PC-3 (cell line): ENCODE results near the gene TRMT61A. TPM values are rescaled to one million over a fixed set of nuclear protein-coding genes. Genes with fewer than 3 reads are reported as not detected.

Source experiments
- ATAC-seq: fragments of 200-7000 bp; cut with Tn5 transposase; 2 replicates; pipeline ENCODE4 v1.9.1; 2020; ENCODE audit warnings: mild to moderate bottlenecking, moderate library complexity
- BruUV-seq: library from RNA; stranded (reverse); fragments of 400-500 nt; replicated peaks from 2 replicates; lab custom pipeline; 2021; lab: Mats Ljungman, UMichigan
- CTCF ChIA-PET: fragments of 300-600 bp; sonication (Branson Sonifier 250); formaldehyde crosslinking; loops from one replicate; lab custom pipeline; 2022; ENCODE audit warnings: antibody characterized with exemption; lab: Charles Lee
- POLR2A ChIA-PET: fragments of 300-600 bp; sonication (Branson Sonifier 250); formaldehyde crosslinking; loops from one replicate; lab custom pipeline; 2022; ENCODE audit warnings: antibody characterized with exemption; ENCODE audit not compliant: unreplicated experiment; lab: Charles Lee
- DNase-seq: peaks from one replicate; pipeline ENCODE4 v3.0.0-alpha.2; 2015
- H2AFZ ChIP-seq: fragments of 300-600 bp; sonication (generic); 2 replicates; pipeline ENCODE4 v1.6.0; 2016; ENCODE audit warnings: antibody characterized with exemption, low read length
- H3F3A ChIP-seq: fragments of 300-600 bp; sonication (generic); one replicate; pipeline ENCODE4 v1.6.0; 2017; ENCODE audit warnings: antibody characterized with exemption, low read length, control low read depth, mild to moderate bottlenecking; ENCODE audit not compliant: unreplicated experiment
- H3K27ac ChIP-seq: fragments of 300-600 bp; sonication (generic); 2 replicates; pipeline ENCODE4 v1.5.1; 2016; ENCODE audit warnings: mild to moderate bottlenecking, low read length
- H3K27me3 ChIP-seq: fragments of 300-600 bp; sonication (generic); 2 replicates; pipeline ENCODE4 v1.6.1; 2016; ENCODE audit warnings: low read length, mixed read lengths
- H3K36me3 ChIP-seq: fragments of 300-600 bp; sonication (generic); 2 replicates; pipeline ENCODE4 v1.6.1; 2016; ENCODE audit warnings: low read depth, mixed run types, low read length, mixed read lengths
- H3K4me1 ChIP-seq: fragments of 300-600 bp; sonication (generic); 2 replicates; pipeline ENCODE4 v1.5.1; 2016; ENCODE audit warnings: low read length; ENCODE audit not compliant: insufficient read depth
- H3K4me2 ChIP-seq: fragments of 300-600 bp; sonication (generic); 2 replicates; pipeline ENCODE4 v1.6.0; 2016; ENCODE audit warnings: low read length
- H3K4me3 ChIP-seq: fragments of 300-600 bp; sonication (generic); 2 replicates; pipeline ENCODE4 v1.5.1; 2016; ENCODE audit warnings: mild to moderate bottlenecking, low read length, mixed read lengths
- H3K79me2 ChIP-seq: fragments of 300-600 bp; sonication (generic); 2 replicates; pipeline ENCODE4 v1.6.1; 2017; ENCODE audit warnings: low read length, mixed read lengths
- H3K9ac ChIP-seq: fragments of 300-600 bp; sonication (generic); 2 replicates; pipeline ENCODE4 v1.6.0; 2016; ENCODE audit warnings: mild to moderate bottlenecking, low read length
- H3K9me2 ChIP-seq: fragments of 300-600 bp; sonication (generic); replicated peaks from 2 replicates; pipeline ENCODE4 v1.6.1; 2016; ENCODE audit warnings: mixed run types, low read length, mixed read lengths
- H3K9me3 ChIP-seq: fragments of 300-600 bp; sonication (generic); 2 replicates; pipeline ENCODE4 v1.6.1; 2016; ENCODE audit warnings: low read length, mixed read lengths
- H4K20me1 ChIP-seq: fragments of 300-600 bp; sonication (generic); 2 replicates; pipeline ENCODE4 v1.6.1; 2016; ENCODE audit warnings: low read length, mixed read lengths
- EZH2 ChIP-seq: fragments of 300-600 bp; sonication (generic); IDR thresholded peaks from one replicate; pipeline ENCODE4 v1.6.1; 2017; ENCODE audit warnings: antibody characterized with exemption, mild to moderate bottlenecking, low read length; ENCODE audit not compliant: unreplicated experiment
- EZH2phosphoT487 ChIP-seq: fragments of 300-600 bp; sonication (generic); IDR thresholded peaks from 2 replicates; pipeline ENCODE4 v1.6.1; 2018; ENCODE audit warnings: mild to moderate bottlenecking, antibody characterized with exemption, low read length, borderline replicate concordance
- intact Hi-C: fragments of 100-400 bp; cut with micrococcal nuclease; formaldehyde crosslinking; loops from 2 replicates; pipeline ENCODE4 v1.9.0; 2023
- total RNA-seq: library from RNA; depleted of rRNA; stranded (reverse); fragments of >200 nt; gene quantifications from 2 replicates; pipeline ENCODE4 v1.2.3, GENCODE V29; 2014
- TF ChIP-seq, protein P1 (sequence below): fragments of 300-600 bp; sonication (generic); conservative IDR thresholded peaks from 2 replicates; pipeline ENCODE4 v1.5.1; 2017; ENCODE audit warnings: antibody characterized with exemption, low read depth, mild to moderate bottlenecking, low read length

The TRMT61A gene
- total RNA-seq, 1 experiment from 2014 or later = 51.2 TPM

DNA sequence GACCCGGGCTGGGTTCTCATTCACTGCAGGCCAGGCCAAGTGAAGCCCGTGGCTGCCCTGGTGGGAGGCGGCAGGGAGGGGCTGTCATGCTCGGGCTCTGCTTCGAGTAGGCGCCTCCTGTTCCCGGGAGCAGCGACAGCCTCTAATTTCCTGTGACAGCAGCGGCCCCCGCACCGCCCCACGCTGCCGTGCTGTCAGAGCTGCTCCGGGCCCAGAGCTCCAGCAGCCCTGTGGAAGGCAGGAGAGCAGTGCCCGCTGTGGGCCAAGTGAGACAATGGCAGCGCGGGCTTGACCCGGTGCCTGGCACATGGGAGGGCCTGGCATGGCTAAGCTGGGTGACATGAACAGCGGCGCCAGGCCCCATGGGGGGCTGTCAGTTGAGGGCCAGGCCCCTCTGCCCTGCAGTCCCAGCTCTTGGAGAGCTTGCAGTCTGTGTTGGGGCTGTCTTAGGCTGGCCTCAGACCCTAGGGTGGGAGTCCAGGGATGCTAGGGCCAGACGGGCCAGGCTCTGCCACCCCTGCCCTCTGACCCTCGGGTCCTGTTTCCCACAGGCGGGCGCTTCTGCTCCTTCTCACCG, 5.1 kb downstream of the TRMT61A start:
- POLR2A ChIA-PET = no interaction called here

DNA sequence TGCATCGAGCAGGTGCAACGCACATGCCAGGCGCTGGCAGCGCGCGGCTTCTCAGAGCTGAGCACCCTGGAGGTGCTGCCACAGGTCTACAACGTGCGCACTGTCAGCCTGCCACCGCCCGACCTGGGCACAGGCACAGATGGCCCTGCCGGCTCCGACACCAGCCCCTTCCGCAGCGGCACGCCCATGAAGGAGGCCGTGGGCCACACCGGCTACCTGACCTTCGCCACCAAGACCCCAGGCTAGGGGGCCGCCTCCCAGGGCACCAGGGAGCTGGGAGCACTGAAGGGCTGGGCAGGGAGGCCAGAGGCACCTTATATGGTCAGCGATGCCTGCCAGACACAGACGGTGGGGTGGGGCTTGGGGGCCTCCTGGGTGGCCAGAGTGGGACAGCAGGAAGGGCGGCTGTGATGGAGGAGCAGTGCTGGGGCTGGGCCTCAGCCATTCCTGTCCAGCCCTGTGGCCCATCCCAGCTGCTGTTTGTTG, 5.6 kb downstream of the TRMT61A start:
- Histone ChIP-seq H3K4me1 (peaks cover 23% of the 10 kb centered on the region), H3K4me2 (no peak overlapping the region), H3K4me3 (no peak overlapping the region), H3K36me3 (peaks cover 4% of the 10 kb centered on the region; the same call in 1 of the 2 replicates), H3K27me3 (no peaks in the 10 kb centered on the region), H3F3A (no peaks in the 10 kb centered on the region), H3K27ac (no peak overlapping the region), H4K20me1 (peaks cover 8% of the 10 kb centered on the region; the same call in 1 of the 2 replicates), H2AFZ (no peak overlapping the region), H3K79me2 (peaks cover 29% of the 10 kb centered on the region), H3K9ac (no peak overlapping the region), H3K9me3 (no peaks in the 10 kb centered on the region), H3K9me2 (no peaks in the 10 kb centered on the region)
- DNase-seq = no peak
- no TSS peak for BruUV-seq
- intact Hi-C loops = no loop called here
- ChIA-PET CTCF (interaction anchor here (0.6 kb wide), 1 partner anchor 1053 kb away, joined by 3 read pairs; no protein-coding TSS in a partner anchor), POLR2A (no interaction called here)
- TF ChIP-seq, protein P1, sequence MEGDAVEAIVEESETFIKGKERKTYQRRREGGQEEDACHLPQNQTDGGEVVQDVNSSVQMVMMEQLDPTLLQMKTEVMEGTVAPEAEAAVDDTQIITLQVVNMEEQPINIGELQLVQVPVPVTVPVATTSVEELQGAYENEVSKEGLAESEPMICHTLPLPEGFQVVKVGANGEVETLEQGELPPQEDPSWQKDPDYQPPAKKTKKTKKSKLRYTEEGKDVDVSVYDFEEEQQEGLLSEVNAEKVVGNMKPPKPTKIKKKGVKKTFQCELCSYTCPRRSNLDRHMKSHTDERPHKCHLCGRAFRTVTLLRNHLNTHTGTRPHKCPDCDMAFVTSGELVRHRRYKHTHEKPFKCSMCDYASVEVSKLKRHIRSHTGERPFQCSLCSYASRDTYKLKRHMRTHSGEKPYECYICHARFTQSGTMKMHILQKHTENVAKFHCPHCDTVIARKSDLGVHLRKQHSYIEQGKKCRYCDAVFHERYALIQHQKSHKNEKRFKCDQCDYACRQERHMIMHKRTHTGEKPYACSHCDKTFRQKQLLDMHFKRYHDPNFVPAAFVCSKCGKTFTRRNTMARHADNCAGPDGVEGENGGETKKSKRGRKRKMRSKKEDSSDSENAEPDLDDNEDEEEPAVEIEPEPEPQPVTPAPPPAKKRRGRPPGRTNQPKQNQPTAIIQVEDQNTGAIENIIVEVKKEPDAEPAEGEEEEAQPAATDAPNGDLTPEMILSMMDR = no peak
- TF ChIP-seq EZH2 (no peak), EZH2phosphoT487 (no peak)
- no peak for ATAC-seq

More for the DNA sequence above, 5.1 kb downstream of the TRMT61A start:
- H3K9ac ChIP-seq = no peak overlapping the region
- ATAC-seq (no peak), DNase-seq (no peak)
- no peaks in the 10 kb centered on the region for H3F3A ChIP-seq
- H4K20me1 ChIP-seq = peaks cover 8% of the 10 kb centered on the region; the same call in 1 of the 2 replicates
- peaks cover 4% of the 10 kb centered on the region; the same call in 1 of the 2 replicates for H3K36me3 ChIP-seq
- H3K4me1 ChIP-seq = peaks cover 18% of the 10 kb centered on the region
- no peaks in the 10 kb centered on the region for H3K9me3 ChIP-seq
- BruUV-seq = no TSS peak
- no peak overlapping the region for H2AFZ ChIP-seq
- no peaks in the 10 kb centered on the region for H3K27me3 ChIP-seq
- no peak overlapping the region for H3K4me2 ChIP-seq
- H3K9me2 ChIP-seq = no peaks in the 10 kb centered on the region
- H3K27ac ChIP-seq = no peak overlapping the region
- TF ChIP-seq EZH2phosphoT487 (no peak), EZH2 (no peak)
- TF ChIP-seq, protein P1 = no peak
- H3K79me2 ChIP-seq = peaks cover 35% of the 10 kb centered on the region
- H3K4me3 ChIP-seq = no peak overlapping the region
- CTCF ChIA-PET = interaction anchor here (0.6 kb wide), 1 partner anchor 1053 kb away, joined by 3 read pairs; no protein-coding TSS in a partner anchor
- intact Hi-C loops = no loop called here
